SH-SY5Y (cell line): ENCODE data around the gene PSMB5.

Source experiments
- GATA2 ChIP-seq: IDR thresholded peaks from 2 replicates; pipeline ENCODE4 v1.6.1; 2011; ENCODE audit warnings: mild to moderate bottlenecking, low read depth, low read length
- GATA3 ChIP-seq: IDR thresholded peaks from 2 replicates; pipeline ENCODE4 v1.6.1; 2011; ENCODE audit warnings: low read depth, mild to moderate bottlenecking, low read length, moderate library complexity

DNA sequence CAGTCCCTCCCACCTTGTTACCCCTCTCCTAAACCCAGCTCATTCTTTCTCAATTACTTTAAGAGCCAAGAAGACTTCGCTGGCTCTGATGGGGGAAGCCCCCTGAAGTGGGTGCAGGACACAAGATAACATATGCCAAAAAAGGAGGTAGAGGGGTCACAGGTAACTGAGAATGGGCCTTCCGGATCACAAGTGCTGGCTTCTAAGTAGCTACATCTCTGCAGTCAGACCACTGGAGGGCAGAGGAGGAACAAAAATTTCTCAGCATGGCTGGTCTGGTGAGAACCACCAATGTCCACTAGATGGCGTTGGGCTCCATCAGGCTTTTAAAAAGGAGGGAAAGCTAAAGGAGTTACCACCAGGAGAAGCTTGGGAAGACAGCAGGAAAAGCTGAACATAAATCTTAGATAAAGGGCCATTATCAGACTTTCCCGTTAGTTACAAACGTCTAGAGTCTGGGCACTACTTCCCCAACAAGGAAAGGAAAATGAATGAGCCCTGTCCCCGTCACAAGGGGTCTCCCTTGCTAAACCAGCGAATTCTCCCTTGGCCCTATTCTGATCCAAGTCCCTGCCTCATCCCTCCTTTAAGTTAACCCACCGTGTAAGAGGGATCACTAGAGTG, 34.2 kb upstream of the PSMB5 start:
- TF ChIP-seq GATA3 (no peak), GATA2 (no peak)
